HT1080 (cell line): ENCODE data around the gene TSHZ2. TPM values are rescaled to one million over a fixed set of nuclear protein-coding genes. Genes with fewer than 3 reads are reported as not detected.

Source experiments
- DNase-seq: peaks from one replicate; pipeline ENCODE4 v3.0.0-alpha.2; 2015; ENCODE audit warnings: low read depth
- polyA plus RNA-seq, 2 experiments: library from polyadenylated mRNA; depleted of rRNA; stranded (reverse); fragments of >200 nt; gene quantifications; 2 replicates each; pipeline ENCODE4 v1.2.3, GENCODE V29; 2015
- total RNA-seq: library from RNA; depleted of rRNA; stranded (reverse); fragments of >200 nt; shearing (Covaris generic); gene quantifications from 2 replicates; pipeline ENCODE4 v1.2.3, GENCODE V29; 2014; rRNA removed

TSHZ2 gene
- total RNA-seq, result not detected in 2 replicates
- not detected in 2 replicates for polyA plus RNA-seq (2015; cell fraction: cytosol; rRNA removed)
- not detected in 2 replicates for polyA plus RNA-seq (2015; cell fraction: nucleus; rRNA removed)

DNA sequence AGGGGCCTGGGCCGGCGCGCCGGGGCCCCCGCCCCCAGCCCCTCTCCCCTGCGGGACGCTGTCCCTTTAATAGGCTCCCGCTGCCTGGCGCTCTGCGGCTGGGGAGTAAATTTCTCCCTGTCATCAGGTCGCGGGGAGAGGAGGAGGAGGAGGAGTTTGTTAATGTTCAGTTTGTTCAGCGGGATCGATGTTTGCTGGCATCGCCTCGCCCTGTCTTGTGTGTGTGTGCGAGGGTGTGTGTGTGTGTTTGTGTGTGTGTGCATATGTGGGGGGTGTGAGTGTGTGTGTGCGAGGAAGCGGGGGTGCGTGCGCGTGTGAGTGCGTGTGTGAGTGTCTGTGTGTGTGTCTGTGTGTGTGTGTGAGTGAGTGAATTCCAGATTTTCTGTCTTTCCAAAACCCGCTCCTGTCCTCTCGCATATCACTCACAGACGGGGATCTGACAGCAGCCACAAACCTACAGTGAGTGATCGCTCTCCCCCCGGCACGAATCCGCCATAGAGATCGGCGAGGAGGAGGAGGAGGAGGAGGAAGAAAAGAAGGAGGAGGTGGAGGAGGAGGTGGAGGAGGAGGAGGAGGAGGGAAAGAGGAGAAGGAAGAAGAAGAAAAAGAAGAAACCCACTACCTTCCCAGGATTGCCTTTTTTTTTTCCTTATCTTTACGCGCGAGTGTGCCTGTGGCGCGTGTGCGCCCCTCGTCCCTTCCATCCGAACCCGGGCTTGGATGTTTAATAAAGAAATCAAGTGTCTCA, at the start of gene TSHZ2:
TSS of gene TSHZ2 (plus strand) at position 169 of the 748 bp plus-strand sequence. CDS start 936 bp downstream, outside the sequence.
- no peak for DNase-seq

GRCh38 chr20:52922436-52922835, 49.7 kb upstream of the TSHZ2 start:
- DNase-seq, result no peak

DNA sequence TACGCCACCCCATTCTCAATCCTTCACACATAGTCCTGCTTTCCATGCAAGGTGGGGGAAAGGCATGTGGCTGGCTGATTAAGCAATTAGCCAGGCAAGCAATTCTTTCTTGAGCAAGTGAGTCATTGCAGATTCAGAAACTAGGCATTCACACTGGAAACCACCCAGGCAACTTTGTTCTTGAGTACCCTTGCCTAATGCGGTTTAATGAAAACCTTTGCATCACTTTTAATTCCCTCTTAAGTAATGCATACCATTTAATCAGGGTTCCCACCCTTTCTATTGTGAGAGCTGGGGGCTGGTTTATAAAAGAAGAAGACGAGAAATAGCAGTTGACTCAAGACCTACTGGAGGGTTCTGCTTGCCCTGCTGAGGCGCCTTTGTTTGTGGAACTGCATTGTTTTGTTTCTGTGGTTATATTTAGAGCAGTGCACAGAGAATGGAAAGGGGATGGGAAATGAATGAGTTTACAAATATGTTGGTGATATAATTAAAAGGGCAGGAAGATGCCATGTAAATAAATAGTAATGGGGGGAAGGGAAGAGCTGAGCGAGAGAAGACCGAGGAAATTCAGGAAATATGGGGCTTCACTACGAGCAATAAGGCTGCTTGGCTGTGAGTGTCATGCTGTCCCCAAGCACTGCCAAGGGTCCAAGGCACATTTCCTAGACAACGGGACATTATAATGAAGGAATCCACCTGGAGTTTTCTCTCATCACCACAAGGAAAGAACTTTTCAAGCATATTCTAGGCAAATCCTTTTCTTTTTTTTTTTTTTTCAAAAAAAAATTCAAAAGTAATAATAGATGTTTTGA, 48.8 kb upstream of the TSHZ2 start:
- peak; percentile 57 for DNase-seq

DNA sequence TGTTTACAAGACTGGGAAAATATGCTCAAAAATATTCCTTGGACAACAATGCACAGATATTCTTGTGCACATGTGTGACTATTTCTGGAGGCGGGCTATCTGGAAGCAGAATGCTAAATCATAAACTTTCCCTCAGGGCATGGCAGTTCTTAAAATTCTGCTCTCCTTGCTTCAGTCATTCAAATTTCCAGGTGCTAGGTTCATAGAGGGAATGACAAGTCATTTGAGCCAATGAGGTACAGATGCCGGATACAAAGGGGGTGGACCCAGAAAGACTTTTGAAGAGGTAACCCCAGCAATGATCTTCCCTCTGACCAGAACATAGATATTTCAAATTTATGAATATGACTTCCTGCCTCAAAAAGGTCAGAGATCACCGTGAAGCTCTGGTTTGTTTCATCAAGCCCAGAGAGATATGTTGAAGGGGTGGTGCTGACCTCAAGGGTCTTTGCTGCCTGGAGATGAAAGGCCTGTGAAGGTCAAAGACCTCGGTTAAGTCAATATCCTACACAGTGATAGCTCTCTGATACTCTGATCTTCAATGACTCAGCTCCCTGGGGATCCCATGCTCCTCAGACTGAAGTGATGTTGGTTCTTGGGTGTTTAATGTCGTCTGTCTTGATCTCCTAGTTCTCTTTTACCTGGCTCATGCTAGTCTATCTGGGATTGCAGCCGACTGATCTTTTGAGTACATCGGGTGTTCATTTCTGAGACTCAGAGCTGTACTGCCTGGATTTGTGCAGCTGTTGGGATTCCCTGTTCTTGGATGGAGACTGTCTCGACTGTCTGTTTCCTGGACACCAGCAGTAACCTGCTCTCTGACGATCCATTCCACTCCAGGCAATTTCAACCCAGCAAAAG, 47.5 kb upstream of the TSHZ2 start:
- no peak for DNase-seq

DNA sequence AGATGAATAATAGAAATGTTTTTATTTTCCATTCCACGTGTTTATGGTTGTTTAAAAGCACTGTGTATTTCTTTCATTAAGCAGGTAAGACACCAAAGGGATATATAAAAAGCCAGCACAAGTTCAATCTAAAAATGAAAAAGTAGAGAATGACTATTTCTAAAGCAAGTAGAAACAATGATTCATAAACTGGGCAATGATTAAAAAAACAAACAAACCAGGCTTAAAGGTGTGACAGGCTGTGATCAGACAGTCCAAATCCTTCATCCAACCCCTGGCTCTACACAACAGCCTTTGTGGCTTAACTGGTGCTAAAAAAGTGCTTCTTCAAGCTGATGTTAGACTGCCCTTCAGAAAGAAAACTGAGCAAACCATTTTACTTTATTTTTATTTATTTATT, 45.7 kb upstream of the TSHZ2 start:
- no peak for DNase-seq

DNA sequence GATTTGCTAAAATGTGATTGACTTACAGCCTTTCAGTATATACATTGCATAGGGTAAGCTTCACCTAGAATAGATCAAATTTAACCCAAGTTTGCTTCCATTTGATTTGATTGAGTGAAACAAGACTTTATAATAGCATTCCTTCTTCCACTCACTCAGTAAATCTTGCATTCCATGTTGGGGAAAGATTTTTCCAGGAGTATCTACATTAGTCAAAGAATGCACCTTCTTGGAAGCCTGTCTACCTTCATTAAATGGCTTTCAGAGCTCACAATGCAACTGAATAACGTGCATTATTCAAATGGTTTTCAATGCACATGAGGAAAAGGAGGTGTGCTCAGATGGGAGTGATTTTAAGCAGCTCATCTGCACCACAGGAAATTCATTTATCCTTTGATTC, 38.3 kb upstream of the TSHZ2 start:
- DNase-seq, result no peak

DNA sequence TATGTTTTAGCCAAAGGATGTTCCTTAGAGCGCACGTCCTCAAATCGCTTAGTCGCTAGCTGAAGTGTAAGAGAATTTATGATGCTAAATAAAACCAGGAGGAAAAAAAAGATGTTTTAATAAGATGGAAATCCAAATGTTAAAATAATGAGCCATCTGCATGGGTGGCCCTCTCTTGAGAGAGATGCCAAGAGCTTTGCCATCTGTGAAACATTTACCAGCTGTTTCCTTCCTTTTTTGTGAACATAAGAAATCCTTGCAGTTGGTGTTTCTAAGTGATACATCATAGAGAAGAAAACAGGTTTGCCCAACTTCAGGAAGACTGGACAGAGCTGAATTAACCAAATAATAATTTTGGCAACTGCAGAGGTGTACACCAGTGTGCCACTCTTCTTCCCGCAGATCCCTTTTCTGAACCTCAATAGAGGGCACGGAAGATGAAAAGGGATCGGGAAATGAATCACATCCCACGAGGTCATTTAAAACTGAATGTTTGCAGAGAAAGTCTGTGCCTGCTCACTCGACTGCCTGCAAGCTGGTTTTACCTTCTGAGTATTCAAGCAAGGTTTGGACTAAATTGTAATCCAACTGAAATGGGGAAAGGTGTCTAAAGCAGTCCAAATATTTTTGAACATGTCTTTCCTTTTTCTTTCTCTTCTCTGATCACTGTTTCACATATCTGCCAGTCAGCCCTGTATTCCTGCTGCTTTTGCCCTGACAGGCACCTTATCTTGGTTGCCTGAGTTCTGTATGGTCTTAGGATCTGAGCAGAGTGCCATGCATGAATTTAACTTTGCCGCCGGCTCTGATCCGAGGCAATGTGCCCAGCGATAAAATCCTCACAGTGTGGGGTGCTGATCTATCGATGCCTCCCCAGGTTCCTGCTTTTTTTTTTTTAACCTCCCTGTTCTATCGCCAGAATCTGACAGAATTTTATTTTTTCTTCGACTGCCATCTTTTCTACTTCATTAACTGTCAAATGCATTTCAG, 35.5 kb upstream of the TSHZ2 start:
- DNase-seq, result no peak

DNA sequence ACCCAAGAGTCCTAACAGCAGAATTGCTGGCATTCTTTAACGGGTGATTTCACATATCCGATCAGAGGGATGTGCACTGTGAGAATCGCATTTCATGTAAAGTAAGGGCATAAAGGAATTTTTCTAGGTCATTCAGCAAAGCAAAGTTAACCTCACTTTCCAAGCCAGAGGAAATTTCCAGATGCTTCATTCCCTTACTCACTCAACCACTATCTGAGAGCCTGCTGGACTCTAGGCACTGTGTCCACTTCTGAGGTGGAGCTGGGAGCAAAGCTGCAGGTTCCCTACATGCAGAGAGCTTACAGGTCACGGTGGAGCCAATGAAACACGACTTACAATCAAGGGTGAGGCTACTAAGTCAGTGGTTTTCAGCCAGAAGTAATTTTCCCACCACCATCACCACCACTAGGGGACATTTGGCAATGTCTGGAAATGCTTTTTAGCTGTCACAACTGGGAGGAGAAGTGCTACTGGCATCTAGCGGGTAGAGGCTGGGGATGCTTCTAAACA, 34.5 kb upstream of the TSHZ2 start:
- DNase-seq, result peak; percentile 50

GRCh38 chr20:52939141-52939540, 33.0 kb upstream of the TSHZ2 start:
- no peak for DNase-seq

DNA sequence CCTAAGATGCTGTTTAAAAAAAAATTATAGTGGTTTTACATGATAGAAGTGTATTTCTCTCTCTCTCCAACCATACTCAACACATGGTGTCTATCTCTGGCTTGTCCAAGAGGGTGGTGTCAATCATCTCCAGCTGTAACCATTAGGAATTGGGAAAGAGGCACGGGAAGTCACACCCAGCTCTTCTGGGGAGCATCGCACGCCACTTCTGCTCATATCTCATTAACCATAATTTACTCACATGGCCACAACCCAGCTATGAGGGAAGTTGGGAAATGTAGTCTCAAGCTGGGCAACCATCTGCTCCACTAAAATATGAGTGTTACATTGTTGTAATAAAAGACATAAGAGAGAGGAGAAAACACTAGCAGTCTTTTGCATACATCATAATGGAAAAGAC, 30.4 kb upstream of the TSHZ2 start:
- no peak for DNase-seq

- peak; percentile 36 for DNase-seq
These were observed 28.8 kb upstream of the TSHZ2 start for GRCh38 chr20:52943185-52943841.

DNA sequence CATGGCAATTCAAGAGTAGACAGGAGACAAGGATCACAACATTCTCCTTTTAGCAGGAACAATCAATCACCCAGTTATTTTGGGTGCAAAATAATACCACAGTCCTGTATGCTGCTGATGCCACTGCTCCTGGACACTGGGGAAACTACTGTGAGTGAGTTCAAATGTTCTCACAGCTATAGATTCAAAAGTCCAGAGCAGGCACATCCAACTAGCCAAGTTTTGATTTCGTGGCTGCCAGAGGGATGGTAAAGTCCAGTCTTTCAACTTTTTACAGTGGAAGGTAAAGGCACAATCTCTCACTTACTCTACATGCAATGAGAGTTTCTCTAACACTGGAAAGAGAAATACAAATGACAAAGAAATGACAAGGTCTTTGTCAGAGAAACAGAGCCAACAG, 26.9 kb upstream of the TSHZ2 start:
- no peak for DNase-seq

GRCh38 chr20:52945862-52946522, 26.2 kb upstream of the TSHZ2 start:
- no peak for DNase-seq

- DNase-seq, result no peak
These were observed 23.7 kb upstream of the TSHZ2 start for GRCh38 chr20:52948491-52948890.

DNA sequence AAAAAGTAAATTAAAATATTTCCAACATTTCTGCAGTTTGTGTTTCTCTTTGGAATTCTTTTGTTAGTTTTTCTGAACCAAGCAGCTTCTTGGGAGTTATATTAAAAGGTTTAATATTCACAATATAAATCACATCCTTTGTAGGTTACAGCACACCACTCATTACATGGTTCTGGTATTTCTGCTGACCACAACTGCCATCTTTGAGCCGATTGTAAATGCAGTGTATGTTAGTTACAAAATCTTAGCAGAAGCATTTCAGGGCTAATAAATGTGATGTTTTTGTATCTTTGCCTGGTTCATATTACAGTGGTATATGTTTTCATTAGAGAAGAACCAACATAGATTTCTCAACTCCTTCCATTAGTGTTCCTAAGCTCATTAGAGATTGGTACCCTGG, 19.1 kb upstream of the TSHZ2 start:
- no peak for DNase-seq

DNA sequence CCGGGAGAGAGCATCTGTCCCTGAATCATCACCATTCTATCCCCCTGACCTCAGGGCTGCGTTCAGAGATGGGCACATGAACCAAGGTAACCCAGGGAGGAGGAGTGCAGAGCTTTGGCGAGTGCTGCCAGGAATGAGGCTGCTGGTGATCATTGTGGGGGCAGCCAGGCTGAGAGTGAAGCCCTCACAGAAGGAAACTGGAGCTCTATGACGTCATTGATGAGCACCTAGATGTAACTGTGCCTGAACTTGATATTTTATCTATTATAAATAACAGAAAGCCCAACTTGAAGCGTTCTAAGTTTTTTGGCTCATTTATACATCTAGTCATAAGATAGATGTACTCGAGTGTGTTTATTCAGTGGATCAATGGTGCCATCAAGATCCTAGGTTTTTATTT, 17.3 kb upstream of the TSHZ2 start:
- DNase-seq, result no peak

DNA sequence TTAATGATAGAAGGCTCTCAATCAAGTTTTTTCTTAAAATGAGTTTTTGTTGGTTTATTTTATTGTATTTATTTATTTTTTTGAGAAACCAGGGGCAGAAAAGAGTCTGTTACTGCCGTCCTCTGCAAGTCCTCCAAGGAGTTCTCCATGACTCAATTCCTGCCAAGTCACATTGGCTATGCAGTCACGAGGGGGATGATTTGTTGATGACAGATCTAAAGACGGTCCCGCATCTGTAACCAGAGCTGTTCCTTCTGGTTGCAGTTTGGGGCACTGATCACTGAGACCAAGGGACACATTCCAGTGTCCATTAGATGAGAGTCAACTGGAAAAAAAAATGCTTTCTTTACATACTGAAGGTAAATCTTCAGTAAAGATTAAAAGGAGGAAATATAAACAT, 13.9 kb upstream of the TSHZ2 start:
- DNase-seq, result peak; percentile 11

DNA sequence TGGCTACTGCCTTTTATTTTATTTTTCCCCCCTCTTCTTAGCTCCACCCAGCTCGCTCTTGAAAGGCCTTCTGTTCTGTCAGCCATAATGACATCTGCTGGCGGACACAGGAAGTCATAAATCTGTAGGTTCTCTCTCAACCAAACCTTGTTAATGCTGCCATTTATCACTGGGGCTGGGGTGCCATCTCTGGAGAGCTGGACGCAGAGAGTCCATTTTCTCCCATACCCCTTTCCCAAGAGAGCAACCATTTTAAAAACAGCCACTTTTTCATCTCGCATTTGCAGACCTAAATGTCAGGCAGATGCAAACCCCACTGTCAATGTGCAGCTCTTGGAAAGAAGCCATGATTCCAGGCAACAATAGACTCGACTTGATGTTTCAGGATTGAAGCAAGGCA, 13.0 kb upstream of the TSHZ2 start:
- DNase-seq, result peak; percentile 51

- no peak for DNase-seq
These were observed 10.0 kb upstream of the TSHZ2 start for GRCh38 chr20:52962183-52962582.
